DMS79 treated with DMSO at 0.1 percent for 48 hours (cell line): ENCODE measurements around the gene LHX5.

Source experiments
- DNase-seq: peaks from one replicate; lab custom pipeline; 2025; lab: John Stamatoyannopoulos, UW

Gene LHX5

GRCh38 chr12:113464852-113465719 is 6.6 kb downstream of the LHX5 start:
- DNase-seq: no peak

GRCh38 chr12:113464452-113464775 is 7.3 kb downstream of the LHX5 start:
- no peak for DNase-seq

- no peak for DNase-seq
These were observed 7.8 kb downstream of the LHX5 start for GRCh38 chr12:113463746-113464451.

GRCh38 chr12:113462998-113463745 is 8.5 kb downstream of the LHX5 start:
- DNase-seq: no peak

- peak; percentile 67 for DNase-seq
These were observed 9.4 kb downstream of the LHX5 start for GRCh38 chr12:113462117-113462774.

GRCh38 chr12:113461666-113462065 is 10.0 kb downstream of the LHX5 start:
- no peak for DNase-seq

GRCh38 chr12:113459981-113460380 is 11.7 kb downstream of the LHX5 start:
- no peak for DNase-seq

- DNase-seq: no peak
These were observed 14.0 kb downstream of the LHX5 start for GRCh38 chr12:113457710-113458109.

GRCh38 chr12:113457185-113457584 is 14.5 kb downstream of the LHX5 start:
- DNase-seq: no peak

GRCh38 chr12:113456761-113457160 is 14.9 kb downstream of the LHX5 start:
- DNase-seq: no peak

- no peak for DNase-seq
These were observed 15.5 kb downstream of the LHX5 start for GRCh38 chr12:113456199-113456598.

- DNase-seq: no peak
These were observed 18.3 kb downstream of the LHX5 start for GRCh38 chr12:113453330-113453729.

GRCh38 chr12:113452458-113452857 is 19.2 kb downstream of the LHX5 start:
- no peak for DNase-seq

GRCh38 chr12:113449839-113450238 is 21.8 kb downstream of the LHX5 start:
- no peak for DNase-seq

GRCh38 chr12:113449299-113449698 is 22.4 kb downstream of the LHX5 start:
- DNase-seq: no peak

GRCh38 chr12:113448873-113449272 is 22.8 kb downstream of the LHX5 start:
- no peak for DNase-seq

GRCh38 chr12:113445544-113446171 is 26.0 kb downstream of the LHX5 start:
- DNase-seq: no peak

- no peak for DNase-seq
These were observed 28.6 kb downstream of the LHX5 start for GRCh38 chr12:113443030-113443539.

- DNase-seq: no peak
These were observed 30.5 kb downstream of the LHX5 start for GRCh38 chr12:113440947-113441782.

- no peak for DNase-seq
These were observed 31.3 kb downstream of the LHX5 start for GRCh38 chr12:113440336-113440735.

- DNase-seq: peak; percentile 15
These were observed 32.1 kb downstream of the LHX5 start for GRCh38 chr12:113439606-113440030.
